CD4-positive, alpha-beta memory T cell (primary cell): ENCODE measurements around the gene FAM90A26. TPM values are rescaled to one million over a fixed set of nuclear protein-coding genes. Genes with fewer than 3 reads are reported as not detected.
"Not testable (repeated sequence)": the region's sequence is repeated elsewhere in the genome, so short reads cannot be mapped to it uniquely, and the experiment has no call there.

ENCODE experiments used
- CTCF ChIA-PET: fragments of 350-600 bp; sonication (Branson Sonifier 250); formaldehyde crosslinking; loops from one replicate; lab custom pipeline; 2021; ENCODE audit warnings: inconsistent platforms; ENCODE audit not compliant: partially characterized antibody; lab: Charles Lee
- POLR2A ChIA-PET: fragments of 350-600 bp; sonication (Branson Sonifier 250); formaldehyde crosslinking; loops from one replicate; lab custom pipeline; 2021; ENCODE audit not compliant: partially characterized antibody; lab: Charles Lee
- DNase-seq, 5 donors: peaks; one replicate each; pipeline versions ENCODE4 v3.0.0 to v3.0.0-alpha.2; 2020 to 2022; ENCODE audit warnings: mixed read lengths in 1 of 5
- H3K27ac ChIP-seq: one replicate; pipeline ENCODE4 v1.7.0; 2013; ENCODE audit warnings: low read depth, low read length
- H3K27me3 ChIP-seq: 2 replicates; pipeline ENCODE4 v1.7.0; 2013; ENCODE audit warnings: mild to moderate bottlenecking, low read length, moderate library complexity; ENCODE audit not compliant: insufficient read depth
- H3K36me3 ChIP-seq: 2 replicates; pipeline ENCODE4 v1.7.0; 2013; ENCODE audit warnings: mild to moderate bottlenecking, low read length, moderate library complexity; ENCODE audit not compliant: insufficient read depth
- H3K4me1 ChIP-seq: 2 replicates; pipeline ENCODE4 v1.7.0; 2013; ENCODE audit warnings: mild to moderate bottlenecking, low read length, moderate library complexity; ENCODE audit not compliant: insufficient read depth
- H3K4me3 ChIP-seq, 2 donors: one replicate each; pipeline ENCODE4 v1.7.0; 2013; ENCODE audit warnings: low read length in 2 of 2, mild to moderate bottlenecking in 1 of 2
- H3K9me3 ChIP-seq, 2 donors: one replicate each; pipeline ENCODE4 v1.7.0; 2013; ENCODE audit warnings: low read length in 2 of 2, control low read depth in 1 of 2; ENCODE audit not compliant: control insufficient read depth in 1 of 2
- H3K27ac Mint-ChIP-seq, 7 donors: one replicate each; pipeline ENCODE4 v1.8.0; 2020 to 2021; ENCODE audit warnings: mixed read lengths in 7 of 7, mild to moderate bottlenecking in 6 of 7, inconsistent platforms in 3 of 7, moderate library complexity in 3 of 7
- H3K27me3 Mint-ChIP-seq, 2 donors: one replicate each; pipeline ENCODE4 v1.8.0; 2020 to 2021; ENCODE audit warnings: mixed read lengths in 2 of 2
- H3K36me3 Mint-ChIP-seq, 2 donors: one replicate each; pipeline ENCODE4 v1.8.0; 2020 to 2021; ENCODE audit warnings: mixed read lengths in 2 of 2, inconsistent platforms in 1 of 2, mild to moderate bottlenecking in 1 of 2
- H3K4me1 Mint-ChIP-seq, 4 donors: one replicate each; pipeline ENCODE4 v1.8.0; 2020 to 2021; ENCODE audit warnings: mixed read lengths in 4 of 4, mild to moderate bottlenecking in 1 of 4
- H3K4me3 Mint-ChIP-seq, 8 donors: one replicate each; pipeline ENCODE4 v1.8.0; 2020 to 2021; ENCODE audit warnings: mixed read lengths in 8 of 8, mild to moderate bottlenecking in 7 of 8, moderate library complexity in 6 of 8, inconsistent platforms in 3 of 8
- H3K9me3 Mint-ChIP-seq, 8 donors: one replicate each; pipeline ENCODE4 v1.8.0; 2020 to 2021; ENCODE audit warnings: mixed read lengths in 8 of 8, mild to moderate bottlenecking in 5 of 8, inconsistent platforms in 3 of 8, moderate library complexity in 1 of 8
- intact Hi-C: fragments of 100-400 bp; cut with micrococcal nuclease; formaldehyde crosslinking; loops from one replicate; pipeline ENCODE4 v1.15.1; 2023
- polyA plus RNA-seq, 2 donors: library from polyadenylated mRNA; unstranded; fragments of 300-500 nt; fragmentation: Illumina TruSeq; gene quantifications; one replicate each; pipeline ENCODE4 v1.2.3, GENCODE V29; 2021
- total RNA-seq, 2 experiments: library from RNA; stranded (reverse); gene quantifications; one replicate each; pipeline ENCODE4 v1.2.3, GENCODE V29; 2021

The FAM90A26 gene
- total and polyA plus RNA-seq, 4 experiments from 2014 or later, result not detected

GRCh38 chr4:9134556-9134955 lies 35.7 kb upstream of the FAM90A26 start:
- H3K36me3 ChIP-seq, H3K4me1 ChIP-seq, H3K27me3 ChIP-seq, H3K4me1 Mint-ChIP-seq, CTCF ChIA-PET, H3K27ac Mint-ChIP-seq, H3K4me3 ChIP-seq, H3K36me3 Mint-ChIP-seq, DNase-seq, H3K27ac ChIP-seq, POLR2A ChIA-PET, H3K9me3 ChIP-seq, H3K9me3 Mint-ChIP-seq, intact Hi-C loops, H3K27me3 Mint-ChIP-seq: not testable (repeated sequence)
- peak overlapping the region in 1 of 8 donors; percentile 39 for H3K4me3 Mint-ChIP-seq

GRCh38 chr4:9141050-9141449 lies 29.2 kb upstream of the FAM90A26 start:
- POLR2A ChIA-PET, H3K4me3 ChIP-seq, intact Hi-C loops, H3K9me3 ChIP-seq, DNase-seq, H3K4me1 Mint-ChIP-seq, H3K36me3 ChIP-seq, H3K4me3 Mint-ChIP-seq, H3K4me1 ChIP-seq, H3K27me3 ChIP-seq, H3K27ac ChIP-seq, H3K27ac Mint-ChIP-seq, H3K27me3 Mint-ChIP-seq, H3K9me3 Mint-ChIP-seq, CTCF ChIA-PET: not testable (repeated sequence)
- H3K36me3 Mint-ChIP-seq, result peaks cover 0 to 13% of the 10 kb centered on the region in 2 donors

- H3K4me1 Mint-ChIP-seq, H3K27me3 Mint-ChIP-seq, H3K4me3 Mint-ChIP-seq, H3K27ac Mint-ChIP-seq, H3K9me3 Mint-ChIP-seq, H3K4me1 ChIP-seq, H3K27me3 ChIP-seq, H3K9me3 ChIP-seq, H3K36me3 ChIP-seq, intact Hi-C loops, CTCF ChIA-PET, H3K27ac ChIP-seq, POLR2A ChIA-PET, H3K4me3 ChIP-seq, DNase-seq: not testable (repeated sequence)
- H3K36me3 Mint-ChIP-seq, result peaks cover 0 to 13% of the 10 kb centered on the region in 2 donors
Measured at GRCh38 chr4:9142786-9143185, 27.4 kb upstream of the FAM90A26 start.

GRCh38 chr4:9143421-9144080 lies 26.7 kb upstream of the FAM90A26 start:
- Mint-ChIP-seq H3K36me3 (peaks cover 0 to 13% of the 10 kb centered on the region in 2 donors), H3K4me3 (no peak overlapping the region), H3K4me1 (no peaks in the 10 kb centered on the region), H3K9me3 (no peaks in the 10 kb centered on the region), H3K27ac (no peak overlapping the region), H3K27me3 (no peaks in the 10 kb centered on the region)
- Histone ChIP-seq H3K4me1 (no peaks in the 10 kb centered on the region), H3K36me3 (no peaks in the 10 kb centered on the region), H3K27me3 (no peaks in the 10 kb centered on the region), H3K27ac (no peak overlapping the region), H3K4me3 (no peak overlapping the region), H3K9me3 (no peaks in the 10 kb centered on the region)
- no peak for DNase-seq
- intact Hi-C loops, result no loop called here
- ChIA-PET POLR2A (no interaction called here), CTCF (no interaction called here)

- Mint-ChIP-seq H3K4me1 (peaks cover 3 to 5% (median 4%) of the 10 kb centered on the region in 4 donors), H3K27ac (no peak overlapping the region), H3K9me3 (no peaks in the 10 kb centered on the region), H3K4me3 (no peak overlapping the region), H3K36me3 (peaks cover 0 to 6% of the 10 kb centered on the region in 2 donors), H3K27me3 (no peaks in the 10 kb centered on the region)
- Histone ChIP-seq H3K36me3 (no peaks in the 10 kb centered on the region), H3K9me3 (no peaks in the 10 kb centered on the region), H3K27ac (no peak overlapping the region), H3K4me3 (no peak overlapping the region), H3K4me1 (no peaks in the 10 kb centered on the region), H3K27me3 (no peaks in the 10 kb centered on the region)
- intact Hi-C loops, result no loop called here
- ChIA-PET CTCF (no interaction called here), POLR2A (no interaction called here)
- no peak for DNase-seq
Measured at GRCh38 chr4:9146967-9147366, 23.2 kb upstream of the FAM90A26 start.

- H3K27ac Mint-ChIP-seq, H3K4me1 ChIP-seq, H3K36me3 ChIP-seq, DNase-seq, H3K27ac ChIP-seq, CTCF ChIA-PET, H3K27me3 ChIP-seq, POLR2A ChIA-PET, H3K4me3 Mint-ChIP-seq, H3K9me3 ChIP-seq, intact Hi-C loops, H3K4me1 Mint-ChIP-seq, H3K27me3 Mint-ChIP-seq, H3K4me3 ChIP-seq, H3K9me3 Mint-ChIP-seq, H3K36me3 Mint-ChIP-seq: not testable (repeated sequence)
Measured at GRCh38 chr4:9147368-9147767, 22.8 kb upstream of the FAM90A26 start.

- CTCF ChIA-PET, intact Hi-C loops, H3K4me3 Mint-ChIP-seq, H3K9me3 ChIP-seq, H3K27me3 ChIP-seq, H3K36me3 ChIP-seq, DNase-seq, H3K4me3 ChIP-seq, H3K36me3 Mint-ChIP-seq, H3K9me3 Mint-ChIP-seq, POLR2A ChIA-PET, H3K4me1 ChIP-seq, H3K27me3 Mint-ChIP-seq, H3K27ac Mint-ChIP-seq, H3K27ac ChIP-seq: not testable (repeated sequence)
- peaks cover 4 to 14% (median 6%) of the 10 kb centered on the region in 4 donors for H3K4me1 Mint-ChIP-seq
Measured at GRCh38 chr4:9148611-9149409, 21.4 kb upstream of the FAM90A26 start.
